ENCODE results near the gene RPP30. TPM values are rescaled to one million over a fixed set of nuclear protein-coding genes. Genes with fewer than 3 reads are reported as not detected.

Gene RPP30
- total RNA-seq, 2 experiments from 2014 or later = 45.5 to 53.9 TPM

DNA sequence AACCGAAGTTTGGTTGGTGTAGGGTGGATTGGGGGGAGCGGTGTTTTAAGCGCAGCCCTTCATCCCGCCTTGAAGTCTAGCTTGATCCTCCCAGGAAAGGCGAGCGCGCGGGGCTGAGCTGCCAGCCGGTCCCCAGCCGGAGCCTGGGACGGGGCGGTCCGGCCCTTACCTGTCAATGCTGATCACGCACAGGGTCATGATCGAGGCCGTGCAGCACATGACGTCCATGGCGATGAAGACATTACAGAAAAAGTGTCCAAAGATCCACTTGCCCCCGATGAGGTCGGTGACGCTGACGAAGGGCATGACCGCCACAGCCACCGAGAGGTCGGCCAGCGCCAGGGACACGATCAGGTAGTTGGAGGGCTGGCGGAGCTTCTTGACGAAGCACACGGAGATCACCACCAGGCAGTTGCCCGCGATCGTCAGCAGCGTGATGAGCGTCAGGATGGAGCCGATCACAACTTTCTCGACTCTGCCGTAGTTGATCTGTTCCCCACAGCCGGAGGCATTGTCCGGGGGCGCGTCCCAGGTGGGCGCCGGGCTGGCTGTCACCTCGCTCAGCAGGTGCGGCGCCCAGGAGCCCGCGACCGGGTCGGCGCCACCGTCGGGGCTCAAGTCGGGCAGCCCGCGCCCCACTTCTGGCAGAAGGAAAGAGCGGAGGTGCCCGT is 14.7 kb upstream of the RPP30 start:
- H3K27ac Mint-ChIP-seq = no peak overlapping the region

DNA sequence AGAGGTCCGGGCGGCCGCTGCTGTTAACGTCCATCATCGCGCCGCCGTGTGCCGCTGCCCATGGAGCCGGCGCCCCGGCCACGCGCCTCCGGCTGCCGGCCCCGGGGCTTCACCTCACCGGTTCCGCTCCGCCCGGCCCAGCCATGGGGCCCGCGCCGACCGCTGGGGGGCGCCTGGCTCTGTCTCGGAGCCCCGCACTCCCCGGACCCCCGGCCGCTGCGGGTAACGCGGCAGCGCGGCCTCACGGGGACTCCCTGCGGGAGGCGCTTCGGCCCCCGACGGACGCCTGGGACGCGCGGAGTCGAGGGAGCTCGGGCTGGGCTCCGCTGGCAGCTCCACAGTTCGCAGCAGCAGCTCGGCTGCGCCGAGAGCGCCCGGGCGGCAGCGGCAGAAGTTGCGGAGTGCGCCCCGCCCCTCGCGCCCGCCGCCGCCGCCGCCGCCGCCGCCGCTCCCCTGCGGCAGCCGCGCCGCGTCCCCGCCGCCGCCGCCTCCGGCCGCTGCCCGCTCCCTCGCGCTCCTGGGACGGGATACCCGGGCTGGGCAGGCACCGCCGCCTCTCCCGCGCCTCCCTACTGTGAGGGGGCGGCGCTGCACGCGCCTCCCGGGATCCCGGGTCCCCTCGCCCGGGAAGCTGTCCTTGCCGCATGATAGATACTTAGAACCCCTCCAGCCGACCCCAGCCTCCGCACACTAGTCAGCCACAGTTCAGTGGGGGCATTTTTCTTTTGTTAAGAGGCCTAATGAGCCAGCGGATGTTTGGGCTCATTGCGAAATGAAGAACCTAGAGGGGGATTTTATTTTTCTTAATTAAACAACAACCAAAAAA is 13.9 kb upstream of the RPP30 start, which contains the start of gene HTR7:
Gene HTR7 (minus strand): TSS at position 405 of the 826 bp plus-strand sequence. CDS start 368 bp downstream, at position 37.
- POLR2A ChIA-PET = interaction anchor here (1.3 kb wide), 1 partner anchor 14 kb away, joined by 5 read pairs; the partner anchor contains the start of gene RPP30

More for the DNA sequence above, 14.7 kb upstream of the RPP30 start:
- Mint-ChIP-seq H3K27me3 (peaks cover 65% of the 10 kb centered on the region), H3K4me3 (peak overlapping the region; percentile 78), H3K4me1 (peaks cover 21% of the 10 kb centered on the region), H3K9me3 (no peaks in the 10 kb centered on the region), H3K36me3 (ENCODE audit: low read depth) (no peaks in the 10 kb centered on the region)
- DNase-seq = no peak
- ChIA-PET POLR2A (interaction anchor here (2.2 kb wide), 1 partner anchor 15 kb away, joined by 9 read pairs; the partner anchor contains the start of gene RPP30), CTCF (interaction anchor here (0.7 to 1.6 kb wide), 2 partner anchors 9 to 23 kb away, joined by 6 to 7 read pairs; no protein-coding TSS in a partner anchor)

GRCh38 chr10:90858461-90858968 is 13.3 kb upstream of the RPP30 start:
- H3K4me1 Mint-ChIP-seq = peaks cover 21% of the 10 kb centered on the region
- POLR2A ChIA-PET = interaction anchor here (1.3 kb wide), 1 partner anchor 13 kb away, joined by 5 read pairs; the partner anchor contains the start of gene RPP30
- CTCF ChIA-PET = interaction anchor here (0.7 to 1.6 kb wide), 5 partner anchors 7 to 392 kb away, joined by 3 to 7 read pairs (median 4); partner anchors contain the start of gene RPP30
- H3K4me3 Mint-ChIP-seq = peak overlapping the region; percentile 68
- H3K27me3 Mint-ChIP-seq = peaks cover 78% of the 10 kb centered on the region
- H3K9me3 Mint-ChIP-seq = no peaks in the 10 kb centered on the region
- H3K36me3 Mint-ChIP-seq (ENCODE audit: low read depth) = no peaks in the 10 kb centered on the region
- no peak for DNase-seq
- H3K27ac Mint-ChIP-seq = no peak overlapping the region

More for the DNA sequence above, 13.9 kb upstream of the RPP30 start, which contains the start of gene HTR7:
- no peaks in the 10 kb centered on the region for H3K9me3 Mint-ChIP-seq
- CTCF ChIA-PET = interaction anchor here (0.7 to 1.6 kb wide), 5 partner anchors 8 to 393 kb away, joined by 3 to 7 read pairs (median 4); partner anchors contain the start of gene RPP30
- peaks cover 21% of the 10 kb centered on the region for H3K4me1 Mint-ChIP-seq
- no peak within 1 kb of the TSS for H3K27ac Mint-ChIP-seq
- no peaks in the 10 kb centered on the region for H3K36me3 Mint-ChIP-seq (ENCODE audit: low read depth)
- peaks cover 71% of the 10 kb centered on the region for H3K27me3 Mint-ChIP-seq
- H3K4me3 Mint-ChIP-seq = peak within 1 kb of the TSS; percentile 78
- DNase-seq = peak; percentile 55

GRCh38 chr10:90859321-90859751 is 12.4 kb upstream of the RPP30 start:
- ChIA-PET POLR2A (no interaction called here), CTCF (interaction anchor here (0.6 to 1.5 kb wide), 2 partner anchors 20 to 1590 kb away, joined by 4 to 6 read pairs; no protein-coding TSS in a partner anchor)
- peaks cover 21% of the 10 kb centered on the region for H3K4me1 Mint-ChIP-seq
- no peak overlapping the region for H3K4me3 Mint-ChIP-seq
- H3K36me3 Mint-ChIP-seq (ENCODE audit: low read depth) = no peaks in the 10 kb centered on the region
- no peaks in the 10 kb centered on the region for H3K9me3 Mint-ChIP-seq
- DNase-seq = no peak
- H3K27ac Mint-ChIP-seq = no peak overlapping the region
- peaks cover 75% of the 10 kb centered on the region for H3K27me3 Mint-ChIP-seq

DNA sequence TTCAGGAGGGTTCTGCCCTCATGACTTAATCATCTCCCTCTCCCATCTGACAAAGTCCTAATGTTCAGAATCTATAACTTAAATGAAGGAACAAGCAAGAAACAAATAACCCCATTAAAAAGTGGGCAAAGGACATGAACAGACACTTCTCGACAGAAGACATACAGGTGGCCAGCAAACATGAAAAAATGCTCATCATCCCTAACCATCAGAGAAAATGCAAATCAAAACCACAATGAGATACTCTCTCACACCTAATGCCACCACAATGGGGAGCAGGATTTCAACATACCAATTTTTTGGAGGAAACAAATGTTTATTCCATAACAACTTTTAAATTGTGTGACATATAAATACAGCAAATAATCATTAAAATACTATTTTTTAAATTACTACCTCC is 11.0 kb upstream of the RPP30 start:
- Mint-ChIP-seq H3K9me3 (no peaks in the 10 kb centered on the region), H3K4me3 (no peak overlapping the region), H3K27me3 (peaks cover 67% of the 10 kb centered on the region), H3K36me3 (ENCODE audit: low read depth) (no peaks in the 10 kb centered on the region), H3K27ac (no peak overlapping the region), H3K4me1 (peaks cover 21% of the 10 kb centered on the region)
- CTCF ChIA-PET = interaction anchor here (1.3 kb wide), 1 partner anchor 11 kb away, joined by 4 read pairs; the partner anchor contains the start of gene RPP30
- POLR2A ChIA-PET = no interaction called here
- DNase-seq = no peak

DNA sequence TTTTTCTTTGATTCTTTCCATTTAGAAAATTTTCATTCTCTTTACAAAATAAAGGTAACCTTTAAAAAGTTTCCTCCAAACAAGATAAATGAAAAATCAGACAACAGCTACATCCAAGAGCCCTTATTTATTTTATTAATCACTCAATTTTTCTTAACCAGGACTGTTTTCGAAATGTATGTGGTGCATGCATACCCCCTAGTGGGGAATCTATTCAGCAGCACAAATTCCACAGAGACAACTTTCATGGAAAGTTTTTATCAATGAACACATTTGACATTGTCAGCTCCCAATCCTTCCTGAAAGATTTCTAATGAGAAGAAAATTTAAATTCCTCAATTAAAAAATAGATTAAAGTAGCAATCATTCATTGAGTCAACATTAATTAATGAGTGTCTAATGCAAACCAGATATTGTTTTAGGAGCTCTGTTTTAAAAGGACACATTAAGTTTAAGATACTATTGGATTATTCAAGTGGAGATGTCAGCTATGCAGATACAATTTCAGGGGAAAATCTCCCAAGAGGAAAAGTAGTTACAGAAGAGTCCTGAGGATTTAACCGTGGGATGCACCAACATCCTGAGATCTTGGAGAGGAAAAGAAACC is 8.8 kb upstream of the RPP30 start:
- no peaks in the 10 kb centered on the region for H3K36me3 Mint-ChIP-seq (ENCODE audit: low read depth)
- CTCF ChIA-PET = interaction anchor here (0.8 to 1.5 kb wide), 5 partner anchors 9 to 112 kb away, joined by 3 to 4 read pairs (median 3); no protein-coding TSS in a partner anchor
- no peaks in the 10 kb centered on the region for H3K9me3 Mint-ChIP-seq
- H3K27me3 Mint-ChIP-seq = peaks cover 70% of the 10 kb centered on the region
- no peak overlapping the region for H3K27ac Mint-ChIP-seq
- POLR2A ChIA-PET = interaction anchor here (1.1 kb wide), 1 partner anchor 10 kb away, joined by 5 read pairs; no protein-coding TSS in a partner anchor
- peaks cover 15% of the 10 kb centered on the region for H3K4me1 Mint-ChIP-seq
- DNase-seq = no peak
- no peak overlapping the region for H3K4me3 Mint-ChIP-seq

GRCh38 chr10:90865401-90865800 is 6.4 kb upstream of the RPP30 start:
- CTCF ChIA-PET = interaction anchor here (0.7 to 1.8 kb wide), 8 partner anchors 8 to 117 kb away, joined by 3 to 8 read pairs (median 4); partner anchors contain the start of gene HTR7

GRCh38 chr10:90866050-90866598 is 5.7 kb upstream of the RPP30 start:
- Mint-ChIP-seq H3K27me3 (peaks cover 57% of the 10 kb centered on the region), H3K9me3 (peaks cover 8% of the 10 kb centered on the region), H3K36me3 (ENCODE audit: low read depth) (no peaks in the 10 kb centered on the region), H3K4me1 (peaks cover 9% of the 10 kb centered on the region), H3K4me3 (no peak overlapping the region), H3K27ac (no peak overlapping the region)
- CTCF ChIA-PET = interaction anchor here (0.7 to 1.5 kb wide), 6 partner anchors 9 to 118 kb away, joined by 3 to 8 read pairs (median 4); partner anchors contain the start of gene HTR7
- POLR2A ChIA-PET = no interaction called here
- DNase-seq = no peak

More at GRCh38 chr10:90865401-90865800, 6.4 kb upstream of the RPP30 start:
- H3K27me3 Mint-ChIP-seq = peaks cover 62% of the 10 kb centered on the region
- no peak overlapping the region for H3K27ac Mint-ChIP-seq
- POLR2A ChIA-PET = no interaction called here
- no peaks in the 10 kb centered on the region for H3K36me3 Mint-ChIP-seq (ENCODE audit: low read depth)
- H3K9me3 Mint-ChIP-seq = peaks cover 8% of the 10 kb centered on the region
- DNase-seq = no peak
- no peak overlapping the region for H3K4me3 Mint-ChIP-seq
- H3K4me1 Mint-ChIP-seq = peaks cover 1% of the 10 kb centered on the region

DNA sequence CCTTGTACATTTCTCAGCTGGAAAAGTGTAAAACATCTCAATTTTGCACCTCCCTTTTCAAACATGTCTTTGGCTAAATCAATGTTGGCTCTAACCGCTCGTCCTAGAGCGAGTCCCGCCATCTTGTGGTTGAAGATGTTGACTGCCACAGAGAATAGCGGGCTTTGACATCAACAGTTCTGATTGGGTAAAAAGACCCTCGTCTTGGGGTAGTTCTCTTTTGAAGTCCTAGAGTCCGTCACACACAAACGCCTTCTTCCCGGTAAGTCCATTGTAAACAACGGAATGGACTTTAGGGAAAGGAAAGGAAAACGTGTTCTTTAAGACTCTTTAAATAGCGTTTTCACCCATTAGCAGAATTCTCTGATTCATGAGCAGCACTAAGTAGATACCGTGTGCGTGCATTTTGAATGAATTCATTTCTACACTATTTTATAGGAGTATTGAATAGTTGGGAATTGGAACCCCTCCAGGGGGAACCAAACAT is 452 bp upstream of the RPP30 start:
- CTCF ChIA-PET = interaction anchor here (0.5 to 2.3 kb wide), 14 partner anchors 9 to 1228 kb away, joined by 3 to 13 read pairs (median 4); partner anchors contain the start of gene HTR7
- peak overlapping the region; percentile 95 for H3K4me3 Mint-ChIP-seq
- H3K4me1 Mint-ChIP-seq = peaks cover 33% of the 10 kb centered on the region
- peak overlapping the region; percentile 83 for H3K27ac Mint-ChIP-seq
- peaks cover 23% of the 10 kb centered on the region for H3K27me3 Mint-ChIP-seq
- DNase-seq = peak; percentile 52
- H3K36me3 Mint-ChIP-seq (ENCODE audit: low read depth) = peaks cover 4% of the 10 kb centered on the region
- POLR2A ChIA-PET = interaction anchor here (0.7 to 2.7 kb wide), 13 partner anchors 10 to 1170 kb away, joined by 3 to 13 read pairs (median 4); partner anchors contain the start of genes HTR7 and KIF20B
- H3K9me3 Mint-ChIP-seq = peaks cover 8% of the 10 kb centered on the region

DNA sequence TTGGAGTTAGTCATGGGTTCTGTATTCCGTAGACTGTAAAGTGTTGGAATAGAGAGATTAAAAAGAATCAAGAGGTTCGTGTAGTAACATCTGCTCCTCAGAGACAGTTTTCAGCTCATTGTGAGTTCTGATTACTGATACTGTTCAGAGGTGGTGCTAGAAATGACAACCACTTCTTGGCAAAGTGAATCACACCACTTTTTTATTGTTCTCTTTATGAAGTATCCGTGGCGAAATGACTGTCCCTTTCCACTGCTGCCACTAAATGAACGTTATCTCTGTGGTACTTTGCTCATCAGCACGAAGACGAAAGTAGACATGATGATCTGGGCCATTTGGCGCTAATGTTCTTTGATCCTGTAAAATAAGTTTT is 860 bp downstream of the RPP30 start:
- Mint-ChIP-seq H3K27ac (peak overlapping the region; percentile 83), H3K9me3 (peaks cover 8% of the 10 kb centered on the region), H3K36me3 (ENCODE audit: low read depth) (peaks cover 12% of the 10 kb centered on the region), H3K4me1 (peaks cover 33% of the 10 kb centered on the region), H3K27me3 (peaks cover 13% of the 10 kb centered on the region), H3K4me3 (peak overlapping the region; percentile 95)
- POLR2A ChIA-PET = interaction anchor here (0.9 to 2.7 kb wide), 14 partner anchors 9 to 1171 kb away, joined by 3 to 13 read pairs (median 4); partner anchors contain the start of genes HTR7 and KIF20B
- CTCF ChIA-PET = interaction anchor here (0.7 to 1.8 kb wide), 4 partner anchors 10 to 378 kb away, joined by 3 to 4 read pairs (median 4); no protein-coding TSS in a partner anchor
- DNase-seq = peak; percentile 27

- no peaks in the 10 kb centered on the region for H3K27me3 Mint-ChIP-seq
- peaks cover 19% of the 10 kb centered on the region for H3K4me1 Mint-ChIP-seq
- ChIA-PET CTCF (interaction anchor here (0.8 to 2.2 kb wide), 15 partner anchors 8 to 382 kb away, joined by 3 to 13 read pairs (median 6); partner anchors contain the start of genes HTR7 and RPP30), POLR2A (no interaction called here)
- DNase-seq = no peak
- H3K4me3 Mint-ChIP-seq = no peak overlapping the region
- H3K27ac Mint-ChIP-seq = no peak overlapping the region
- H3K36me3 Mint-ChIP-seq (ENCODE audit: low read depth) = peaks cover 25% of the 10 kb centered on the region
- no peaks in the 10 kb centered on the region for H3K9me3 Mint-ChIP-seq
These were observed 7.3 kb downstream of the RPP30 start for GRCh38 chr10:90879062-90879461.
